Activated T-cell treated with anti-CD3 and anti-CD28 coated beads, Interleukin-2, amount 50 U/mL, for 72 hours (primary cell): ENCODE data around the gene AP3D1. TPM values are rescaled to one million over a fixed set of nuclear protein-coding genes. Genes with fewer than 3 reads are reported as not detected.

ENCODE experiments used
- ATAC-seq, 2 donors: fragments of 150-1000 bp; cut with Tn5 transposase; replicated peaks in 1 of 2; 2 replicates each; pipeline ENCODE4 v1.10.0; 2021; ENCODE audit warnings: moderate library complexity in 2 of 2, mild to moderate bottlenecking in 1 of 2
- DNase-seq, 2 donors: peaks; one replicate each; pipeline ENCODE4 v3.0.0; 2021 to 2022; ENCODE audit warnings: mixed read lengths in 1 of 2
- H3K27ac Mint-ChIP-seq: one replicate; pipeline ENCODE4 v1.8.0; 2022; ENCODE audit warnings: mild to moderate bottlenecking, moderate library complexity, mixed read lengths
- H3K27me3 Mint-ChIP-seq: one replicate; pipeline ENCODE4 v1.8.0; 2022; ENCODE audit warnings: low read depth, mixed read lengths
- H3K36me3 Mint-ChIP-seq, 2 donors: one replicate each; pipeline ENCODE4 v1.8.0; 2022; ENCODE audit warnings: mixed read lengths in 2 of 2, mild to moderate bottlenecking in 1 of 2; ENCODE audit not compliant: insufficient read depth in 2 of 2
- H3K4me1 Mint-ChIP-seq: one replicate; pipeline ENCODE4 v1.8.0; 2022; ENCODE audit warnings: low read depth, mixed read lengths
- H3K4me3 Mint-ChIP-seq, 2 donors: one replicate each; pipeline ENCODE4 v1.8.0; 2022; ENCODE audit warnings: mild to moderate bottlenecking in 2 of 2, mixed read lengths in 2 of 2, moderate library complexity in 2 of 2
- H3K9me3 Mint-ChIP-seq, 2 donors: one replicate each; pipeline ENCODE4 v1.8.0; 2022; ENCODE audit warnings: mixed read lengths in 2 of 2
- total RNA-seq, 2 donors: library from RNA; stranded (reverse); gene quantifications; one replicate each; pipeline ENCODE4 v1.2.3, GENCODE V29; 2022

The AP3D1 gene
- total RNA-seq, 2 donors from 2014 or later, result 111 to 114 TPM

DNA sequence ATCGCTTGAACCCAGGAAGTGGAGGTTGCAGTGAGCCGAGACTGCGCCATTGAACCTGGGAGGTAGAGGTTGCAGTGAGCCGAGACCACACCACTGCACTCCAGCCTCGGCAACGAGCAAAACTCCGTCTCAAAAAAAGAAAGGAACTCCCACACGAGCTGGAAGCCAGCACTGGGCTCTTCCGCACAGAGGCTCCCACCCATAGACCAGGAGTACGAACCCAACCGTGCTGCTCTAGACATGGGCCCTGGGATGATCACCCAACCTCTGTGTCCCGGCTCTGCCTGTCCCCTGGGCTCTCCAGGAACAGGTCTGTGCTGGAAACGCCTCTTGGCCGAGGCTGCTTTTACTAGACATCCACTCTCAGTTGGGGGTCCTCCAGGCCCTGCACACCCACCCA lies 24.4 kb upstream of the AP3D1 start:
- Mint-ChIP-seq H3K4me1 (peaks cover 40% of the 10 kb centered on the region), H3K27me3 (no peaks in the 10 kb centered on the region), H3K4me3 (no peak overlapping the region), H3K27ac (no peak overlapping the region), H3K36me3 (peaks cover 2 to 3% of the 10 kb centered on the region in 2 donors), H3K9me3 (no peaks in the 10 kb centered on the region)
- no peak for DNase-seq
- no peak for ATAC-seq

DNA sequence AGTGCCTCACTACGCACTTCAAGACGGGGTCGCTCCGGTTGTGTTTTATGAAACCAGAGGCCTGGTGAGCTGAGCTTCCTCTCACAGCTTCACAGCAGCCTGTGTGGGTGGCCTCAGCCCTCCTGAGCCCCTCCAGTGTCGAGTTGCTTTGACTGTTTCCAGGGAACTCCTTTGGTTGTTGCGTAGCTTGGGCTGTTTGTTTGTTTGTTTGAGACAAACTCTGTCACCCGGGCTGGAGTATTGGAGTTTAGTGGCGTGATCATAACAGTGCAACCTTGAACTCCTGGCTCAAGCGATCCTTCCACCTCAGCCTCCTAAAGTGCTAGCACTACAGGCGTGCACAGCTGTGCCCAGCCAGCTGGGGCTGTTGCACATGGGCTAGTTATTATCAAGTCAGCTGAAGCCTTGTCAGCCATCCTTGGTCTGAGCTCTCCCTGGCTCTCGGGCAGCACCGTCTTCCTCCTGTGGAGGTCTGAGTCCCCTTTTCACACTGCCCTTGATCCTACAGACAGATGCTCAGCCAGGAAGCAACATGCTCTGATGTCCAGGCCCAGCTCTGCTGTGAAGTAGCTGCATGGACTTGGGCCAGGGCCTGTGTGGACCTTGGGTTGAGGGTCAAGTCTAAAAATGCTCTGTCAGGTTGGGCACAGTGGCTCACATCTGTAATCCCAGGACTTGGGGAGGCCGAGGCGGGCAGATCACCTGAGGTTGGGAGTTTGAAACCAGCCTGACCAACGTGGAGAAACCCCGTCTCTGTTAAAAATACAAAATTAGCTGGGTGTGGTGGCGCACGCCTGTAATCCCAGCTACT lies 22.6 kb upstream of the AP3D1 start:
- peaks cover 58% of the 10 kb centered on the region for H3K4me1 Mint-ChIP-seq
- H3K36me3 Mint-ChIP-seq, result peaks cover 2 to 3% of the 10 kb centered on the region in 2 donors
- H3K9me3 Mint-ChIP-seq, result no peaks in the 10 kb centered on the region
- no peak for ATAC-seq
- DNase-seq, result no peak
- H3K27ac Mint-ChIP-seq, result no peak overlapping the region
- H3K27me3 Mint-ChIP-seq, result no peaks in the 10 kb centered on the region
- no peak overlapping the region for H3K4me3 Mint-ChIP-seq

- Mint-ChIP-seq H3K27ac (no peak overlapping the region), H3K4me1 (peaks cover 64% of the 10 kb centered on the region), H3K27me3 (no peaks in the 10 kb centered on the region), H3K4me3 (no peak overlapping the region), H3K36me3 (peaks cover 2 to 3% of the 10 kb centered on the region in 2 donors), H3K9me3 (no peaks in the 10 kb centered on the region)
- DNase-seq (no peak), ATAC-seq (no peak)
Observed at GRCh38 chr19:2173388-2173766, 22.0 kb upstream of the AP3D1 start.

- peak overlapping the region; percentile 65 to 69 for H3K4me3 Mint-ChIP-seq
- ATAC-seq (peak; percentile 81 to 87), DNase-seq (peak; percentile 88 to 90)
- no peaks in the 10 kb centered on the region for H3K9me3 Mint-ChIP-seq
- H3K27ac Mint-ChIP-seq, result no peak overlapping the region
- peaks cover 76% of the 10 kb centered on the region for H3K4me1 Mint-ChIP-seq
- peaks cover 0 to 2% of the 10 kb centered on the region in 2 donors for H3K36me3 Mint-ChIP-seq
- H3K27me3 Mint-ChIP-seq, result no peaks in the 10 kb centered on the region
Observed at GRCh38 chr19:2171349-2172145, 20.2 kb upstream of the AP3D1 start.

DNA sequence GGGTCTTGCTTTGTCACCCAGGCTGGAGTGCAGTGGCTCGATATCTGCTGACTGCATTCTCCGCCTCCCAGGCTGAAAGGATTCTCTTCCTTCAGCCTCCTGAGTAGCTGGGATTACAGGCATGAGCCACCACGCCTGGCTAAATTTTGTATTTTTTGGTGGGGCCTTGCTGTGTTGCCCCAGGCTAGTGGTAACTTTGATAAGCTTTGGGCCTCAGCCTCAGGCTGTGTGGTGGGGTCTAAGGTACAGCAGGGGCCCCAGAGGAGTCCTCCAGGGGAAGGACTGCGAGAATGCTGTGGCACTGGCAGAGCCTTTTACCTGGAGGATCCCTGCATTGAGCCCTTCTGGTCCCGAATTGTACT lies 19.6 kb upstream of the AP3D1 start:
- H3K9me3 Mint-ChIP-seq, result no peaks in the 10 kb centered on the region
- no peaks in the 10 kb centered on the region for H3K27me3 Mint-ChIP-seq
- ATAC-seq (peak; percentile 20 to 42), DNase-seq (no peak)
- H3K4me3 Mint-ChIP-seq, result peak overlapping the region; percentile 65 to 69
- peaks cover 0 to 2% of the 10 kb centered on the region in 2 donors for H3K36me3 Mint-ChIP-seq
- H3K27ac Mint-ChIP-seq, result peak overlapping the region; percentile 19
- peaks cover 78% of the 10 kb centered on the region for H3K4me1 Mint-ChIP-seq

GRCh38 chr19:2170219-2170618 lies 18.9 kb upstream of the AP3D1 start:
- ATAC-seq (no peak), DNase-seq (no peak)
- Mint-ChIP-seq H3K9me3 (no peaks in the 10 kb centered on the region), H3K4me3 (no peak overlapping the region), H3K27me3 (no peaks in the 10 kb centered on the region), H3K4me1 (peaks cover 83% of the 10 kb centered on the region), H3K36me3 (peaks cover 0 to 4% of the 10 kb centered on the region in 2 donors), H3K27ac (no peak overlapping the region)

GRCh38 chr19:2168619-2169424 lies 17.5 kb upstream of the AP3D1 start:
- Mint-ChIP-seq H3K4me1 (peaks cover 78% of the 10 kb centered on the region), H3K9me3 (no peaks in the 10 kb centered on the region), H3K27ac (peak overlapping the region; percentile 95), H3K27me3 (no peaks in the 10 kb centered on the region), H3K36me3 (peaks cover 2 to 4% of the 10 kb centered on the region in 2 donors), H3K4me3 (peak overlapping the region; percentile 79 to 87)
- DNase-seq, result peak; percentile 88 to 89
- ATAC-seq, result peak; percentile 68 to 75

GRCh38 chr19:2167896-2168618 lies 16.7 kb upstream of the AP3D1 start:
- Mint-ChIP-seq H3K36me3 (peaks cover 2 to 4% of the 10 kb centered on the region in 2 donors), H3K9me3 (no peaks in the 10 kb centered on the region), H3K4me1 (peaks cover 76% of the 10 kb centered on the region), H3K4me3 (peak overlapping the region; percentile 79 to 87), H3K27me3 (no peaks in the 10 kb centered on the region), H3K27ac (peak overlapping the region; percentile 95)
- no peak for ATAC-seq
- no peak for DNase-seq

DNA sequence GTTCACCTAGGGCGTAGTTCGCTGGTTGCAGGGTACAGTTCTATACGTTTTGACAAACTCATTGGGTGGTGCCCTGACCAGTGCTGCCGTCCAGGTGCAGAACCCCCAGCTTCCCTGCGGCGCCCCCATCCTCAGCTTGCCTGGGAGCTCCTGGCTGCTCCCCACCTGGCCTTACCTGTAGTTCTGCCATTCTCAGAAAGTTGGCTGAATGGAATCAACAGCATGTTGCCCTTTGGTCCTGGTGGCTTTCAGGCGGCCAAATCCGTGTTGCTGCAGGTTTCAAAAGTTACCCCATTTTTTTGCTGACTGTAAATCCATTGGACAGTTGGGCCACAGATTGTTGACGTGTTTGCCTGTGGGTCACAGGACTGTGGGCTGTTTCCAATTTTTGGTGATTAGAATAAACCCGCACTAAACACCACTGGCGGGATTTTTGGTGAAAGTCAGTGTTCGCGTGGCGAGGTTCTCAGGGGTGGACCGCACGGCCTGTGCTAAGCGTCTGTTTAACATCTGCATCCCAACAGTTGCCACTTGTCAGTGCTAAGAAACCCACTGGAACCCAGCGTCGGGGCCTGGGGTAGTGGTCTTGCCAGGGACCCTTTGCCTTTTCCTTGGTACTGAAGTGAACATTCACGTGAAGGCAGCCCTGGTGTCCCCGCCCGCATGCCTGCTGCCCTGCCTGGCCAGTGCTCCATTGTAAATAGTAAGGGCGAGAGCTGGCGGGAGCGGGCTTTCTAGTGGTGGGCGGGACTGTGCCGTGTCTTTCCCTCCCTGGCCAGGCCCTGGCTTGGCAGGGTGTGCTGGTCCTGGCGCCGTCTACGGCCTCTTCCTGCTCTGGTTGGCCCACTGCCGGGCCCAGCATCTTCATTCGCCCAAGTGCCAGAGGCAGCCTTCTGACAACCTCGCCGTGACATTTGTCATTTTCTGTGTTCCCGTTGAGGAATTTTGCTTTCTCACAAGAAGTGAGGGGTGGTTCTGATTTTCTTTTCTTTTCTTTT lies 15.7 kb upstream of the AP3D1 start:
- DNase-seq (no peak), ATAC-seq (no peak)
- no peaks in the 10 kb centered on the region for H3K27me3 Mint-ChIP-seq
- H3K36me3 Mint-ChIP-seq, result peaks cover 2 to 4% of the 10 kb centered on the region in 2 donors
- peaks cover 66% of the 10 kb centered on the region for H3K4me1 Mint-ChIP-seq
- H3K9me3 Mint-ChIP-seq, result no peaks in the 10 kb centered on the region
- peak overlapping the region; percentile 95 for H3K27ac Mint-ChIP-seq
- peak overlapping the region; percentile 79 to 87 for H3K4me3 Mint-ChIP-seq

- Mint-ChIP-seq H3K27ac (peak overlapping the region; percentile 90), H3K4me1 (peaks cover 38% of the 10 kb centered on the region), H3K4me3 (peak overlapping the region; percentile 96 to 97), H3K36me3 (peaks cover 2 to 4% of the 10 kb centered on the region in 2 donors), H3K27me3 (no peaks in the 10 kb centered on the region), H3K9me3 (no peaks in the 10 kb centered on the region)
- DNase-seq (peak; percentile 49 to 61), ATAC-seq (peak in 1 of 2 donors; percentile 40)
Observed at GRCh38 chr19:2164020-2164998, 12.9 kb upstream of the AP3D1 start.

- no peaks in the 10 kb centered on the region for H3K9me3 Mint-ChIP-seq
Observed at GRCh38 chr19:2160379-2160778, 9.0 kb upstream of the AP3D1 start.

More at GRCh38 chr19:2160379-2160778, 9.0 kb upstream of the AP3D1 start:
- no peak overlapping the region for H3K4me3 Mint-ChIP-seq
- H3K27ac Mint-ChIP-seq, result no peak overlapping the region
- H3K27me3 Mint-ChIP-seq, result no peaks in the 10 kb centered on the region
- DNase-seq (no peak), ATAC-seq (no peak)
- H3K36me3 Mint-ChIP-seq, result peaks cover 0 to 4% of the 10 kb centered on the region in 2 donors
- H3K4me1 Mint-ChIP-seq, result peaks cover 10% of the 10 kb centered on the region
